GM12878 (cell line): Measurements from ENCODE around the gene KIRREL3. TPM values are rescaled to one million over a fixed set of nuclear protein-coding genes. Genes with fewer than 3 reads are reported as not detected.
A peak's percentile ranks its signal among the peaks of the same experiment; 100 is the strongest.

Experiments used
- ATAC-seq: fragments of 200-7000 bp; cut with Tn5 transposase; 3 replicates; pipeline ENCODE4 v1.9.1; 2020; ENCODE audit warnings: mild to moderate bottlenecking, moderate library complexity
- BruUV-seq: library from RNA; stranded (reverse); fragments of 400-500 nt; replicated peaks from 2 replicates; lab custom pipeline; 2021; lab: Mats Ljungman, UMichigan
- CTCF ChIA-PET: fragments of 300-600 bp; sonication (Branson Sonifier 250); formaldehyde crosslinking; extraction: SDS; loops from one replicate; lab custom pipeline; 2021; ENCODE audit warnings: inconsistent platforms; lab: Yijun Ruan, JAX
- POLR2A ChIA-PET: fragments of 350-600 bp; formaldehyde crosslinking; extraction: SDS; loops from one replicate; lab custom pipeline; 2021; ENCODE audit warnings: inconsistent platforms; lab: Charles Lee
- RAD21 ChIA-PET: fragments of 300-600 bp; sonication (Branson Sonifier 250); formaldehyde crosslinking; loops from one replicate; lab custom pipeline; 2023; ENCODE audit warnings: antibody characterized with exemption; ENCODE audit not compliant: unreplicated experiment; lab: Charles Lee
- SMC1A ChIA-PET: fragments of 300-600 bp; sonication (Branson Sonifier 250); formaldehyde crosslinking; loops from one replicate; lab custom pipeline; 2023; ENCODE audit not compliant: unreplicated experiment, uncharacterized antibody; lab: Charles Lee
- DNase-seq: peaks from one replicate; pipeline ENCODE4 v3.0.0-alpha.2; 2011; ENCODE audit warnings: low read depth, low spot score
- FAIRE-seq: peaks from 3 replicates; lab custom pipeline; 2011; peaks lifted over from hg19 to GRCh38; lab: Jason Lieb, UNC
- H2AFZ ChIP-seq: 2 replicates; pipeline ENCODE4 v1.6.0; 2011; ENCODE audit warnings: low read depth, low read length, control low read depth; ENCODE audit not compliant: control insufficient read depth
- H3K27ac ChIP-seq: 2 replicates; pipeline ENCODE4 v1.5.1; 2011; ENCODE audit warnings: control low read depth; ENCODE audit not compliant: control insufficient read depth, insufficient read depth
- H3K27me3 ChIP-seq, 2 experiments: replicated peaks in 1 of 2; 2 replicates each; pipeline versions ENCODE4 v1.6.0 to v1.6.1; 2011; ENCODE audit warnings: low read length in 1 of 2; ENCODE audit not compliant: control insufficient read depth in 2 of 2, insufficient read depth in 2 of 2
- H3K36me3 ChIP-seq, 2 experiments: 2 replicates each; pipeline ENCODE4 v1.5.1; 2011; ENCODE audit warnings: low read length in 1 of 2; ENCODE audit not compliant: control insufficient read depth in 2 of 2, insufficient read depth in 2 of 2
- H3K4me1 ChIP-seq: 2 replicates; pipeline ENCODE4 v1.6.1; 2011; ENCODE audit warnings: mild to moderate bottlenecking, low read length, moderate library complexity, mixed read lengths; ENCODE audit not compliant: control insufficient read depth, insufficient read depth
- H3K4me2 ChIP-seq: 2 replicates; pipeline ENCODE4 v1.6.0; 2011; ENCODE audit warnings: control low read depth; ENCODE audit not compliant: control insufficient read depth, insufficient read depth
- H3K4me3 ChIP-seq: fragments of 200-600 bp; sonication (generic); 2 replicates; pipeline ENCODE4 v1.5.1; 2016
- H3K79me2 ChIP-seq: 2 replicates; pipeline ENCODE4 v1.6.0; 2011; ENCODE audit warnings: low read length; ENCODE audit not compliant: control insufficient read depth, insufficient read depth
- H3K9ac ChIP-seq: 2 replicates; pipeline ENCODE4 v1.8.0; 2011; ENCODE audit warnings: low read length, control low read depth, mixed read lengths; ENCODE audit not compliant: control insufficient read depth, insufficient read depth
- H3K9me3 ChIP-seq: replicated peaks from 3 replicates; pipeline ENCODE4 v1.5.1; 2011; ENCODE audit warnings: mild to moderate bottlenecking, low read length; ENCODE audit not compliant: control insufficient read depth, insufficient read depth
- H4K20me1 ChIP-seq: 2 replicates; pipeline ENCODE4 v1.6.0; 2011; ENCODE audit not compliant: control insufficient read depth, insufficient read depth
- CEBPB ChIP-seq, 2 experiments: fragments of 150-350 bp in 1 of 2; IDR thresholded peaks; 2 replicates each; pipeline ENCODE4 v1.6.1; 2012 to 2014; ENCODE audit warnings: low read depth in 2 of 2, low read length in 2 of 2, borderline replicate concordance in 1 of 2, inconsistent platforms in 1 of 2
- E2F8 ChIP-seq: fragments of 450-650 bp; IDR thresholded peaks from 2 replicates; pipeline ENCODE4 v1.6.1; 2018; ENCODE audit warnings: mild to moderate bottlenecking, low read depth, moderate library complexity; ENCODE audit not compliant: partially characterized antibody
- EED ChIP-seq: sonication (generic); IDR thresholded peaks from 2 replicates; pipeline ENCODE4 v1.6.1; 2016; ENCODE audit warnings: antibody characterized with exemption, low read depth
- HDGF ChIP-seq: fragments of 450-650 bp; IDR thresholded peaks from 2 replicates; pipeline ENCODE4 v1.6.1; 2016; ENCODE audit warnings: antibody characterized with exemption
- IKZF1 ChIP-seq: fragments of 450-650 bp; conservative IDR thresholded peaks from 2 replicates; pipeline ENCODE4 v1.6.1; 2017; ENCODE audit warnings: antibody characterized with exemption, mild to moderate bottlenecking
- IRF4 ChIP-seq: IDR thresholded peaks from 2 replicates; pipeline ENCODE4 v1.6.1; 2011; ENCODE audit warnings: low read depth, low read length
- KDM1A ChIP-seq: fragments of 200-600 bp; sonication (generic); IDR thresholded peaks from 2 replicates; pipeline ENCODE4 v1.6.1; 2016; ENCODE audit warnings: borderline replicate concordance
- MEF2B ChIP-seq: fragments of 450-650 bp; IDR thresholded peaks from 2 replicates; pipeline ENCODE4 v1.6.1; 2018; ENCODE audit warnings: mild to moderate bottlenecking, moderate library complexity; ENCODE audit not compliant: partially characterized antibody, poor library complexity, severe bottlenecking
- MTA3 ChIP-seq: IDR thresholded peaks from 2 replicates; pipeline ENCODE4 v1.6.1; 2012; ENCODE audit warnings: low read length, inconsistent platforms, borderline replicate concordance
- NR2C1 ChIP-seq: fragments of 450-650 bp; IDR thresholded peaks from 2 replicates; pipeline ENCODE4 v1.6.1; 2017; ENCODE audit warnings: antibody characterized with exemption, mild to moderate bottlenecking, moderate library complexity
- SIX5 ChIP-seq: IDR thresholded peaks from 2 replicates; pipeline ENCODE4 v1.6.1; 2011; ENCODE audit warnings: mild to moderate bottlenecking, low read depth, low read length, moderate library complexity; ENCODE audit not compliant: severe bottlenecking
- SMC3 ChIP-seq: IDR thresholded peaks from 2 replicates; pipeline ENCODE4 v1.6.1; 2011; ENCODE audit warnings: low read length, improper control_type of control experiment, borderline replicate concordance
- SPI1 ChIP-seq: IDR thresholded peaks from 2 replicates; pipeline ENCODE4 v1.6.1; 2011; ENCODE audit warnings: low read depth, mild to moderate bottlenecking, low read length, moderate library complexity, borderline replicate concordance; ENCODE audit not compliant: insufficient read depth
- SREBF1 ChIP-seq: IDR thresholded peaks from 2 replicates; pipeline ENCODE4 v1.6.1; 2012; ENCODE audit warnings: mild to moderate bottlenecking, low read length
- YY1 ChIP-seq: IDR thresholded peaks from 2 replicates; pipeline ENCODE4 v1.6.1; 2011; ENCODE audit warnings: low read depth, mild to moderate bottlenecking, low read length
- ZBED1 ChIP-seq: IDR thresholded peaks from 2 replicates; pipeline ENCODE4 v1.6.1; 2016; ENCODE audit warnings: borderline replicate concordance
- ZNF217 ChIP-seq: fragments of 450-650 bp; IDR thresholded peaks from 2 replicates; pipeline ENCODE4 v1.6.1; 2017; ENCODE audit warnings: antibody characterized with exemption, mild to moderate bottlenecking
- WGBS: methylation state at CpG from one replicate; pipeline ENCODE4 v1.1.6; 2016; ENCODE audit warnings: low lambda C conversion rate; ENCODE audit not compliant: insufficient replicate concordance, insufficient coverage; ENCODE audit errors: missing lambda C conversion rate; 5-methylcytosine and 5-hydroxymethylcytosine counted together
- in situ Hi-C: fragments of 300-500 bp; cut with MboI; formaldehyde crosslinking; loops from 9 replicates; pipeline ENCODE4 v1.14.3; 2018; ENCODE audit warnings: mixed read lengths
- intact Hi-C: fragments of 100-400 bp; cut with micrococcal nuclease; formaldehyde crosslinking; loops from one replicate; pipeline ENCODE4 v1.14.2; 2022; ENCODE audit not compliant: unreplicated experiment
- polyA plus RNA-seq, 11 experiments: library from polyadenylated mRNA; depleted of rRNA in 4 of 11; unstranded in 6 of 11; stranded (reverse) in 5 of 11; fragments of >200 nt; fragmentation: Nextera tagmentation in 4 of 11; fragmentation: Illumina TruSeq in 1 of 11; extraction: Ambion mirVana in 4 of 11; extraction: Trizol in 1 of 11; gene quantifications; 1 replicate in 1 of 11; 2 replicates in 10 of 11; pipeline versions ENCODE4 v1.2.1 to v1.2.3, GENCODE V29; 2011 to 2016; ENCODE audit warnings: inconsistent platforms in 2 of 11, missing spikeins in 2 of 11, low read depth in 1 of 11
- total RNA-seq, 4 experiments: library from RNA; depleted of rRNA in 3 of 4; stranded (reverse); fragments of >200 nt in 3 of 4; fragmentation: Illumina TruSeq in 1 of 4; extraction: Trizol in 1 of 4; gene quantifications; 2 replicates each; pipeline versions ENCODE4 v1.2.1 to v1.2.3, GENCODE V29; 2013 to 2021

KIRREL3 gene
- total and polyA plus RNA-seq, 10 of the 15 experiments (the other 5 are each of a cell fraction or from before 2014, with no cell fraction given), result under 0.01 TPM; not detected in 9

DNA sequence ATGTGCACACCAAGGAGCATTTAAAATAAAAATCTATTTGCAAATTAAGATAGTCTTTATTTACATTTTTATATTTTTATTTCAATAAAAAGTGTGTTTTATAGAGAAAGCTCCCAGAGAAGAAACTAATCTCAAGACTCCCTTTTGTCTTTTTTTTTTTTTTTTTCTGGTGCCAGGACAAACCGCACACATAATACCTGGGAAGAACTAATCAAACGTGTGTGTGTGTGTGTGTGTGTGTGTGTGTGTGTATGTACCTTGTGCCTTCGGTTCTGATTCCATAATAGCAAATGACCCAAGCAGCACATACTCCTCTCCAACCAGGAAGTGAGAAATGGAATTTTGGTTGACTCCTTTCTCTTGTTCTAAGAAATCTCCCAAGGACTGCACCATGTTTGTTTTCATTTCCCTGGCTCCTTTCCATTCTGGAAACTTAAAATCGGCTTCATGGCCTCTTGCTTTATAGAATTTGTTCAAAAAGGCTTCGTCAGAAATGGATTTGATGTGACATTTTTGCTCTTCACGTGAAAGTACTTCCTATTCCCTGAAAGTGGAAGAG, 579.8 kb downstream of the KIRREL3 start:
- Histone ChIP-seq H3K27ac (no peak overlapping the region), H3K4me2 (peak overlapping the region; percentile 5; the same call in 1 of the 2 replicates), H2AFZ (no peak overlapping the region)
- TF ChIP-seq MTA3, result no peak
- no peak for TF ChIP-seq MEF2B
- no peak for TF ChIP-seq IRF4
- TF ChIP-seq KDM1A, result no peak
- TF ChIP-seq NR2C1, result no peak
- TF ChIP-seq ZBED1, result no peak
- no peak for TF ChIP-seq HDGF
- TF ChIP-seq YY1, result no peak
- TF ChIP-seq IKZF1, result no peak
- TF ChIP-seq SMC3, result no peak
- no peak for TF ChIP-seq SPI1
- TF ChIP-seq SIX5, result no peak
- no peak for TF ChIP-seq ZNF217
- no peak for TF ChIP-seq EED
- no peak for TF ChIP-seq SREBF1
- no peak for TF ChIP-seq E2F8
- TF ChIP-seq CEBPB (IDR thresholded peaks at IDR 0.05; ENCODE audit: borderline replicate concordance in 1 of 2, low read depth in 2 of 2, low read length in 2 of 2), result no peak

More for the DNA sequence above, 579.8 kb downstream of the KIRREL3 start:
- Histone ChIP-seq H3K9me3 (no peaks in the 10 kb centered on the region), H4K20me1 (no peaks in the 10 kb centered on the region), H3K4me3 (no peak overlapping the region), H3K36me3 (no peaks in the 10 kb centered on the region), H3K4me1 (peaks cover 13% of the 10 kb centered on the region), H3K27me3 (peaks cover 0 to 2% of the 10 kb centered on the region in 2 experiments; a peak in 2 of 4 replicates), H3K9ac (no peak overlapping the region), H3K79me2 (no peaks in the 10 kb centered on the region)
- ChIA-PET SMC1A (interaction anchor here (0.9 to 2.5 kb wide), 10 partner anchors 9 to 647 kb away, joined by 3 to 11 read pairs (median 3); no protein-coding TSS in a partner anchor), RAD21 (interaction anchor here (0.8 to 2.4 kb wide), 4 partner anchors 60 to 110 kb away, joined by 5 to 16 read pairs (median 8); no protein-coding TSS in a partner anchor), CTCF (interaction anchor here (0.9 to 1.7 kb wide), 8 partner anchors 13 to 113 kb away, joined by 4 to 14 read pairs (median 7); no protein-coding TSS in a partner anchor), POLR2A (interaction anchor here (1.0 kb wide), 1 partner anchor 110 kb away, joined by 3 read pairs; no protein-coding TSS in a partner anchor)
- ATAC-seq (no peak), DNase-seq (no peak), FAIRE-seq (peak; percentile 75)
- in situ Hi-C loops, result no loop called here
- no TSS peak for BruUV-seq
- intact Hi-C loops, result loop anchor here (2.0 kb wide), 1 partner anchor 110 kb away; no protein-coding TSS in a partner anchor
- 40% methylated on average over 5 of the region's 6 CpGs for WGBS
